OCI-LY1 (cell line): ENCODE results near the gene AFAP1L1.

ENCODE experiments used
- EZH2 ChIP-seq: fragments of 200-600 bp; sonication (generic), shearing (Covaris generic); IDR thresholded peaks from 2 replicates; pipeline ENCODE4 v1.8.0; 2017; ENCODE audit warnings: borderline replicate concordance, mixed run types, mild to moderate bottlenecking, antibody characterized with exemption, low read length, moderate library complexity, mixed read lengths
- TF ChIP-seq, protein P1 (sequence below): fragments of 200-600 bp; sonication (generic), shearing (Covaris generic); IDR thresholded peaks from 2 replicates; pipeline ENCODE4 v1.5.1; 2017; ENCODE audit warnings: mild to moderate bottlenecking, antibody characterized with exemption, low read length, moderate library complexity, mixed read lengths

- TF ChIP-seq, protein P1, sequence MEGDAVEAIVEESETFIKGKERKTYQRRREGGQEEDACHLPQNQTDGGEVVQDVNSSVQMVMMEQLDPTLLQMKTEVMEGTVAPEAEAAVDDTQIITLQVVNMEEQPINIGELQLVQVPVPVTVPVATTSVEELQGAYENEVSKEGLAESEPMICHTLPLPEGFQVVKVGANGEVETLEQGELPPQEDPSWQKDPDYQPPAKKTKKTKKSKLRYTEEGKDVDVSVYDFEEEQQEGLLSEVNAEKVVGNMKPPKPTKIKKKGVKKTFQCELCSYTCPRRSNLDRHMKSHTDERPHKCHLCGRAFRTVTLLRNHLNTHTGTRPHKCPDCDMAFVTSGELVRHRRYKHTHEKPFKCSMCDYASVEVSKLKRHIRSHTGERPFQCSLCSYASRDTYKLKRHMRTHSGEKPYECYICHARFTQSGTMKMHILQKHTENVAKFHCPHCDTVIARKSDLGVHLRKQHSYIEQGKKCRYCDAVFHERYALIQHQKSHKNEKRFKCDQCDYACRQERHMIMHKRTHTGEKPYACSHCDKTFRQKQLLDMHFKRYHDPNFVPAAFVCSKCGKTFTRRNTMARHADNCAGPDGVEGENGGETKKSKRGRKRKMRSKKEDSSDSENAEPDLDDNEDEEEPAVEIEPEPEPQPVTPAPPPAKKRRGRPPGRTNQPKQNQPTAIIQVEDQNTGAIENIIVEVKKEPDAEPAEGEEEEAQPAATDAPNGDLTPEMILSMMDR: peak; percentile 87
- no peak for TF ChIP-seq EZH2
These were observed 7.1 kb upstream of the AFAP1L1 start for GRCh38 chr5:149264439-149265067.
